ENCODE results near the gene PSME1. TPM values are rescaled to one million over a fixed set of nuclear protein-coding genes. Genes with fewer than 3 reads are reported as not detected.

The PSME1 gene
- total RNA-seq, 2 donors from 2014 or later = 78.4 to 93.7 TPM

DNA sequence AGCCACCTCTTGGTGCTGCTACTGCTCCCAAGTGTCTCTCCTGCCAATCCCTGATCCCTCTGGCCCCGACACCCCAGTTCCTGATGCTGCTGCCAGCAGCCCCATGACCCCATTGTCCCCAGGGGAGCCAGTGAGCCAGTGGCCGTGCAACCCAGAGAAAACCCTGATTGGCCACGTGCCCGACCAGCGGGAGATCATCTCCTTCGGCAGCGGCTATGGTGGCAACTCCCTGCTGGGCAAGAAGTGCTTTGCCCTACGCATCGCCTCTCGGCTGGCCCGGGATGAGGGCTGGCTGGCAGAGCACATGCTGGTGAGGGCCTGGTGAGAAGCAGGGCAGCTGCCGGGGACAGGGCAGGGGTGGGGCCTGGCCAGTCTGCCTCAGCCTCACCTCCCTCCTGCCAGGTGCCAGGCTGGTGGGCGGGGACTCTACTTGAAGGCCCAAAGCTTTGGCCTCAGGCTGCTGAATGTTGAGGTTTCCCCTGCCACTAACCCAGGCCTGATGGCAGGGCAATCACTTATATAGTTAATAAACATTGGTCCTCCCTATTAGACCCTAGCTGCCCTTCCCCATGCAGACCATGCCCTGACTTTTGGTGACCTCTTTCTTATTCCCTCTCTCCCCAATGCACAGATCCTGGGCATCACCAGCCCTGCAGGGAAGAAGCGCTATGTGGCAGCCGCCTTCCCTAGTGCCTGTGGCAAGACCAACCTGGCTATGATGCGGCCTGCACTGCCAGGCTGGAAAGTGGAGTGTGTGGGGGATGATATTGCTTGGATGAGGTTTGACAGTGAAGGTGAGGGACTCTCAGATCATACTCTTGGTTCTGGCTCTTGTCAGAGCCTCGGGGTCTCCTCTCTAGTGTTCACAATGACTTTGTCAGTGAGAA lies 36.8 kb upstream of the PSME1 start:
- H3K27ac ChIP-seq = peak overlapping the region; percentile 56 to 82 (median 71)
- intact Hi-C loops (cut with DNase I) = no loop called here
- DNase-seq = peak; percentile 95 to 97 (median 96)

DNA sequence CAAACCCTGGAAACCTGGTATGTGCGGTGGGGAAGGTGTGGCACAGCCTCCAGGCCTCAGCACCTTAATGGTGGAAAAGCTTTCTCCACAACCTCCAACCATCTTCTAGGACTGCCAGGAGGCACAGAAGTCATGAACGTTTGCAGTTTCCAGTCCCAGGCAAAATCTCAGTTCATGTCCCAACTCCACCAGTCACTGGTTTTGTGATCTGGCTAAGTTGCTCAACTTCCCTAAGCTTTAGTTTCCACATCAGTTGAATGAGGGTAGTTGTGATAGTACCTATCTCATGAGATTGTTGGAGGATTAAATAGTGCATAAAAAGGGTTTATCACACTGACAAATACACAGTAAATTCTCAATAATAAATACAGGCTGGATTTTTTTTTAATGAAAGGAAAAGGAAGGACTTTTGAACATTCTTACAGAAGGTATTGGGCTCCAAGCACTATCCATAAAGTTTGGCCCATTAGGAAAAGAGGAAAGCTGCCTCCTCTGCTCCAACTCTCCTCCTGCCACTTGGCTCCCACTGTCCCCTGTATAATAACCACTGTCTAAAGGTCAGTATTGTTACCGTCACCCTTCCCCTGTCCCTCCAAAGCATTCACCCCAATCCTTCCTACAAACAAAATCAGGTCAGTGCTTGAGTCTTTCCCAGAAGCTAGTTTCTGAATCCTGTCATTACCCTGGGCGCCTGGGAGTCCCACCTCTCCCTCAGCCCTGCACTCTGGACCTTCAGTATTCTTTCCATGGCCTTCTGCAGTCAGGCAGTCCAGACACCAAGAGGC lies 35.6 kb upstream of the PSME1 start:
- no peak for ATAC-seq
- Histone ChIP-seq H3K36me3 (replicated peaks in 1 of 2; ENCODE audit: insufficient read depth in 1 of 2, low read depth in 2 of 2) (peaks cover 0 to 5% of the 10 kb centered on the region in 2 donors), H3K4me3 (no peak overlapping the region), H3K4me1 (peaks cover 43% of the 10 kb centered on the region), H3K27ac (peak overlapping the region in 1 of 4 donors; percentile 12), H3K9me3 (no peaks in the 10 kb centered on the region), H3K27me3 (no peaks in the 10 kb centered on the region)
- TF ChIP-seq, protein P1, sequence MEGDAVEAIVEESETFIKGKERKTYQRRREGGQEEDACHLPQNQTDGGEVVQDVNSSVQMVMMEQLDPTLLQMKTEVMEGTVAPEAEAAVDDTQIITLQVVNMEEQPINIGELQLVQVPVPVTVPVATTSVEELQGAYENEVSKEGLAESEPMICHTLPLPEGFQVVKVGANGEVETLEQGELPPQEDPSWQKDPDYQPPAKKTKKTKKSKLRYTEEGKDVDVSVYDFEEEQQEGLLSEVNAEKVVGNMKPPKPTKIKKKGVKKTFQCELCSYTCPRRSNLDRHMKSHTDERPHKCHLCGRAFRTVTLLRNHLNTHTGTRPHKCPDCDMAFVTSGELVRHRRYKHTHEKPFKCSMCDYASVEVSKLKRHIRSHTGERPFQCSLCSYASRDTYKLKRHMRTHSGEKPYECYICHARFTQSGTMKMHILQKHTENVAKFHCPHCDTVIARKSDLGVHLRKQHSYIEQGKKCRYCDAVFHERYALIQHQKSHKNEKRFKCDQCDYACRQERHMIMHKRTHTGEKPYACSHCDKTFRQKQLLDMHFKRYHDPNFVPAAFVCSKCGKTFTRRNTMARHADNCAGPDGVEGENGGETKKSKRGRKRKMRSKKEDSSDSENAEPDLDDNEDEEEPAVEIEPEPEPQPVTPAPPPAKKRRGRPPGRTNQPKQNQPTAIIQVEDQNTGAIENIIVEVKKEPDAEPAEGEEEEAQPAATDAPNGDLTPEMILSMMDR (IDR thresholded peaks at IDR 0.05) = no peak
- TF ChIP-seq POLR2A (IDR thresholded peaks at IDR 0.05) = no peak
- intact Hi-C loops (cut with DNase I) = no loop called here
- no peak for DNase-seq
- WGBS, 2 donors = 68 to 80% methylated on average over 4 of the region's 4 CpGs

More for the DNA sequence above, 36.8 kb upstream of the PSME1 start:
- peaks cover 0 to 5% of the 10 kb centered on the region in 2 donors for H3K36me3 ChIP-seq (replicated peaks in 1 of 2; ENCODE audit: insufficient read depth in 1 of 2, low read depth in 2 of 2)
- H3K4me1 ChIP-seq = peaks cover 51% of the 10 kb centered on the region
- H3K9me3 ChIP-seq = no peaks in the 10 kb centered on the region
- no peaks in the 10 kb centered on the region for H3K27me3 ChIP-seq
- ATAC-seq = peak; percentile 89
- H3K4me3 ChIP-seq = no peak overlapping the region
- peak in 2 of 3 donors; percentile 43 to 48 for TF ChIP-seq POLR2A (IDR thresholded peaks at IDR 0.05)
- TF ChIP-seq, protein P1 (IDR thresholded peaks at IDR 0.05) = peak in 4 of 7 experiments; percentile 13 to 27 (median 24)
- WGBS, 2 donors = 37 to 60% methylated on average over 3 to 17 of the region's 17 CpGs

DNA sequence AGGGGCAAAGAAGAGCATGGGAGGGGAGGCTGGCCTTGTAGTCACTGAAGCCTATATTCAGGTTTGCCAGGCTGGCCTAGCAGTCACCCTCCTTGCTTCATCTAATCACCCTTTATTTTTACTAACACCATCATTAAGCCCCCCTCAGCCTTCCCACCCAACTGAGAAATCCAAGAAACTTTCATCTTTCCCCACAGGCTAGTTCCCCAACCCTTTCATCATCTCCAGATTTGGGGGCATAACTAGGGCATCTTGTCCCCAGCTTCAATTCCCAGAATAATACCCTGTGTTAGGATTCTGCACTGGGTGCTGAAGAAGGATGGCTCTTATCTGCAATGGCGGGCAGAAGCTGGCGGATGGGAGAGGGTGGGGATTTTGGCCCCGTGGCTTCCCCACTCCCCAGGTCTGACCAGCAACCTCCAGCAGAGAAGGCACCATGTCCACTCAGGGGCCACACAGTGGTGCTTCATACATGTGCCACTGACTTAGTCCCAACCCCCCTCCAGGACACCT lies 35.0 kb upstream of the PSME1 start:
- WGBS, 2 donors = 68 to 90% methylated on average over 3 of the region's 3 CpGs
- ATAC-seq = no peak
- peaks cover 0 to 5% of the 10 kb centered on the region in 2 donors for H3K36me3 ChIP-seq (replicated peaks in 1 of 2; ENCODE audit: insufficient read depth in 1 of 2, low read depth in 2 of 2)

DNA sequence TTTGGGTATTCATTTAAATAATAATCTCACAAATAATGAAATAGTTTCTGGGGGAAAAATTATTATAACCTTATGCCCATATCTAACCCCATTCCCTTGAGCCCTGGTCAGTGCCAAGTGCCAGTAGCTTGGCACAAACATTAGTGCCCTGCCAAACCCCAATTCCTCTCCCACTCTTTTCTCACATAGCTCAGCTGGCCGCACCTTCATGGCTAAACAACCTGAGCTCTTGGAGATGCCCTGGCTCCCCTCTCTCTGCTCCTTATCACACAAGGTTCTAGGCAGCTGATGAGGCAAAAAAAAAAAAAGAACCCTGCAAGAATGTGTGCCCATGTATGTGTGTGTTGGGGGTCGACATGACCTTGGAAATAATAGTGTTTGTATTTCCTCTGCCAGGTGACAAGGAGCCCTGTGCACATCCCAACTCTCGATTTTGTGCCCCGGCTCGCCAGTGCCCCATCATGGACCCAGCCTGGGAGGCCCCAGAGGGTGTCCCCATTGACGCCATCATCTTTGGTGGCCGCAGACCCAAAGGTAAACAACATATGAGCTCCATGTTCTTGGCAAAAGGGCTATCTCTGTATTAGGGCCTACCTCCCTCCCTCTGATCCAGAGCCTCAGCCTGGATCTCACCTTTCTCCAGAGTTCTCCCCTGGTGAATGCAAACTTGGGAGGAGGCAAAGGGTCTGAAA lies 33.5 kb upstream of the PSME1 start:
- ATAC-seq (no peak), DNase-seq (no peak)
- Histone ChIP-seq H3K27ac (no peak overlapping the region), H3K36me3 (replicated peaks in 1 of 2; ENCODE audit: insufficient read depth in 1 of 2, low read depth in 2 of 2) (peaks cover 0 to 5% of the 10 kb centered on the region in 2 donors), H3K27me3 (no peaks in the 10 kb centered on the region), H3K4me3 (no peak overlapping the region), H3K9me3 (no peaks in the 10 kb centered on the region), H3K4me1 (peaks cover 30% of the 10 kb centered on the region)
- TF ChIP-seq, protein P1 (IDR thresholded peaks at IDR 0.05) = no peak
- TF ChIP-seq POLR2A (IDR thresholded peaks at IDR 0.05) = no peak
- WGBS, 2 donors = 71 to 75% methylated on average over 7 of the region's 7 CpGs
- intact Hi-C loops (cut with DNase I) = no loop called here

More for the DNA sequence above, 35.0 kb upstream of the PSME1 start:
- TF ChIP-seq, protein P1 (IDR thresholded peaks at IDR 0.05) = no peak
- no peak for TF ChIP-seq POLR2A (IDR thresholded peaks at IDR 0.05)
- Histone ChIP-seq H3K27ac (peak overlapping the region in 1 of 4 donors; percentile 12), H3K4me3 (no peak overlapping the region), H3K9me3 (no peaks in the 10 kb centered on the region), H3K4me1 (peaks cover 37% of the 10 kb centered on the region), H3K27me3 (no peaks in the 10 kb centered on the region)
- no peak for DNase-seq
- intact Hi-C loops (cut with DNase I) = no loop called here
